HG03139 (cell line): ENCODE results near the gene DDO.
"Not testable (repeated sequence)": the region's sequence is repeated elsewhere in the genome, so short reads cannot be mapped to it uniquely, and the experiment has no call there.

Source experiments
- ATAC-seq: cut with Tn5 transposase; IDR thresholded peaks from one replicate; pipeline ENCODE4 v1.9.1; 2021; ENCODE audit not compliant: unreplicated experiment

The DDO gene

GRCh38 chr6:110369066-110369465 is 46.3 kb downstream of the DDO start:
- no peak for ATAC-seq

- ATAC-seq: no peak
Observed at GRCh38 chr6:110368284-110368683, 47.1 kb downstream of the DDO start.

- no peak for ATAC-seq
Observed at GRCh38 chr6:110367825-110368224, 47.5 kb downstream of the DDO start.

GRCh38 chr6:110366975-110367374 is 48.4 kb downstream of the DDO start:
- no peak for ATAC-seq

GRCh38 chr6:110366256-110366655 is 49.1 kb downstream of the DDO start:
- no peak for ATAC-seq

GRCh38 chr6:110364364-110365105 is 50.8 kb downstream of the DDO start:
- ATAC-seq: no peak

GRCh38 chr6:110363748-110364147 is 51.6 kb downstream of the DDO start:
- no peak for ATAC-seq

- ATAC-seq: no peak
Observed at GRCh38 chr6:110360676-110361075, 54.7 kb downstream of the DDO start.

GRCh38 chr6:110359556-110359955 is 55.8 kb downstream of the DDO start:
- ATAC-seq: no peak

- ATAC-seq: no peak
Observed at GRCh38 chr6:110358553-110359160, 56.7 kb downstream of the DDO start.

- ATAC-seq: no peak
Observed at GRCh38 chr6:110357664-110358552, 57.5 kb downstream of the DDO start, which contains the start of gene METTL24. TSS of gene METTL24 (minus strand) at chr6:110358349. CDS start at chr6:110358272, 77 bp downstream.

GRCh38 chr6:110357298-110357663 is 58.1 kb downstream of the DDO start:
- ATAC-seq: no peak

- ATAC-seq: no peak
Observed at GRCh38 chr6:110356778-110357177, 58.6 kb downstream of the DDO start.

- no peak for ATAC-seq
Observed at GRCh38 chr6:110355727-110356126, 59.6 kb downstream of the DDO start.

GRCh38 chr6:110355022-110355421 is 60.4 kb downstream of the DDO start:
- no peak for ATAC-seq

- no peak for ATAC-seq
Observed at GRCh38 chr6:110354153-110354552, 61.2 kb downstream of the DDO start.

GRCh38 chr6:110353457-110354001 is 61.8 kb downstream of the DDO start:
- ATAC-seq: no peak

GRCh38 chr6:110352563-110353262 is 62.7 kb downstream of the DDO start:
- no peak for ATAC-seq

- no peak for ATAC-seq
Observed at GRCh38 chr6:110351986-110352385, 63.4 kb downstream of the DDO start.

- no peak for ATAC-seq
Observed at GRCh38 chr6:110351546-110351945, 63.8 kb downstream of the DDO start.

GRCh38 chr6:110350593-110350992 is 64.8 kb downstream of the DDO start:
- ATAC-seq: not testable (repeated sequence)
